ENCODE measurements around the gene PDGFD.

Gene PDGFD

GRCh38 chr11:104191124-104191523, 27.2 kb upstream of the PDGFD start:
- no peak overlapping the region for H3K4me3 ChIP-seq (ENCODE audit: control insufficient read depth, low read depth, low read length)
- TF ChIP-seq CTCF (IDR thresholded peaks at IDR 0.05; ENCODE audit: control insufficient read depth, insufficient read depth, low read depth, low read length, missing control alignments), result no peak
- DNase-seq (ENCODE audit: low read depth), result no peak

GRCh38 chr11:104183593-104183992, 19.6 kb upstream of the PDGFD start:
- TF ChIP-seq CTCF (IDR thresholded peaks at IDR 0.05; ENCODE audit: control insufficient read depth, insufficient read depth, low read depth, low read length, missing control alignments), result no peak
- DNase-seq (ENCODE audit: low read depth), result no peak
- no peak overlapping the region for H3K4me3 ChIP-seq (ENCODE audit: control insufficient read depth, low read depth, low read length)

GRCh38 chr11:104175769-104176168, 11.8 kb upstream of the PDGFD start:
- no peak for TF ChIP-seq CTCF (IDR thresholded peaks at IDR 0.05; ENCODE audit: control insufficient read depth, insufficient read depth, low read depth, low read length, missing control alignments)
- no peak overlapping the region for H3K4me3 ChIP-seq (ENCODE audit: control insufficient read depth, low read depth, low read length)
- no peak for DNase-seq (ENCODE audit: low read depth)

GRCh38 chr11:104169091-104169490, 5.1 kb upstream of the PDGFD start:
- no peak for DNase-seq (ENCODE audit: low read depth)
- TF ChIP-seq CTCF (IDR thresholded peaks at IDR 0.05; ENCODE audit: control insufficient read depth, insufficient read depth, low read depth, low read length, missing control alignments), result no peak

GRCh38 chr11:104165014-104165413, 1.1 kb upstream of the PDGFD start:
- no peak for DNase-seq (ENCODE audit: low read depth)
- no peak for TF ChIP-seq CTCF (IDR thresholded peaks at IDR 0.05; ENCODE audit: control insufficient read depth, insufficient read depth, low read depth, low read length, missing control alignments)
- no peak overlapping the region for H3K4me3 ChIP-seq (ENCODE audit: control insufficient read depth, low read depth, low read length)

More at GRCh38 chr11:104169091-104169490, 5.1 kb upstream of the PDGFD start:
- no peak overlapping the region for H3K4me3 ChIP-seq (ENCODE audit: control insufficient read depth, low read depth, low read length)

GRCh38 chr11:104163100-104164027, 583 bp downstream of the PDGFD start:
- no peak for TF ChIP-seq CTCF (IDR thresholded peaks at IDR 0.05; ENCODE audit: control insufficient read depth, insufficient read depth, low read depth, low read length, missing control alignments)
- peak overlapping the region; percentile 49 for H3K4me3 ChIP-seq (ENCODE audit: control insufficient read depth, low read depth, low read length)
- no peak for DNase-seq (ENCODE audit: low read depth)
